GM19452 (cell line): ENCODE results near the gene NTN4.
"Not testable (repeated sequence)": the region's sequence is repeated elsewhere in the genome, so short reads cannot be mapped to it uniquely, and the experiment has no call there.

ENCODE experiments used
- ATAC-seq: cut with Tn5 transposase; IDR thresholded peaks from one replicate; pipeline ENCODE4 v1.9.1; 2021; ENCODE audit not compliant: unreplicated experiment

NTN4 gene

DNA sequence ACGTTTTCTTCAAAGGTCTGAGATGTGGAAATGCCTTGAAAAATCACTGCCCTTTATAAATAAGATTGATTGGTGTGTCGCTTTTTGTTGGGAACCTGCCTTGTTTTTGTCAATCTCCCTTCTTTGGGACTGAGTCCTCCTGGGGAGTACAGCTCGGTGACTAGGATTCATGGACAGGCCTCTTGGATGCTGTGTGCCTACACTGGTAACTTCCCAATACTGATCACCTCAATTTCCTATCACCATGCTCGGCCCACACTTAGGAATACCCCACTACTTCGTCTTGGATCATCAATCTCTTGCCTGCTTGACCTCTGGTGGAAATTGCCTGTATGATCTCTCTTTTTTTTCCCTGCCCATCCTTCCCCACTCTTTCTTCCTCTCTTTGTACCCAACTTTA is 34.2 kb downstream of the NTN4 start:
- no peak for ATAC-seq

DNA sequence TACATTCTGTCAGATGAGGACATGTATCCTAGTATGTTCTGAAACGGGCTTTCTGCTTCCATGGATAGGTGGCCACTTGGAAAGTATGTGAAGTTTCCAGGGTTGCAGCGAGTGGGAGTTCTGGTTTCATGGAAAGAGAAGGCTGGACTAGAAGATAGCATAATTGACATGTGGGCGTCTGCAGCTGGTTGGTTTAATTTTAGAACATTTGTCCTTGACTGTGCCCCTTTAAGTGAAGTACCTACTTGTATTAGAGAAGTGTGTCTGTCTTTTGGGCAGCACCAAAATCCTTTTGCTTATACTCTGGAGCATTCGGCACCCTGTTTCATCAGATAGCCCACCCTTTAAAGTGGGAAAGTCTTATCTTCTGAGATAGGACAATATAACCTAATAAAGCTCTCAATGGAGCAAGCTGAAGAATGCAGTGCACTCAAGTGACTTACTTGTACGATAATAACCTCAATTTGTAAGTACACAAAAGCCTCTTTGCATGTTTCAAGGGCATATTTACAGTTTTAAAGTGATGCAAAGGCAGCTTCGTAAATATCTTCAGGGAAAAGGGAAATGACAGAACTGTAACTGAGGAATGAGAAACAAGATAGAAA is 35.2 kb downstream of the NTN4 start:
- ATAC-seq = no peak

DNA sequence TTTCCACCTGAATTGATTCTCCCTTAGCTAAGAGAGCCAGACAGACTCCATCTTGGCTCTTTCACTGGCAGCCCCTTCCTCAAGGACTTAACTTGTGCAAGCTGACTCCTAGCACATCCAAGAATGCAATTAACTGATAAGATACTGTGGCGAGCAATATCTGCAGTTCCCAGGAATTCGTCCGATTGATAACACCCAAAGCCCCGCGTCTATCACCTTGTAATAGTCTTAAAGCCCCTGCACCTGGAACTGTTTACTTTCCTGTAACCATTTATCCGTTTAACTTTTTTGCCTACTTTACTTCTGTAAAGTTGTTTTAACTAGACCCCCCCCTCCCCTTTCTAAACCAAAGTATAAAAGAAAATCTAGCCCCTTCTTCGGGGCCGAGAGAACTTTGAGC is 44.5 kb downstream of the NTN4 start:
- ATAC-seq = not testable (repeated sequence)

DNA sequence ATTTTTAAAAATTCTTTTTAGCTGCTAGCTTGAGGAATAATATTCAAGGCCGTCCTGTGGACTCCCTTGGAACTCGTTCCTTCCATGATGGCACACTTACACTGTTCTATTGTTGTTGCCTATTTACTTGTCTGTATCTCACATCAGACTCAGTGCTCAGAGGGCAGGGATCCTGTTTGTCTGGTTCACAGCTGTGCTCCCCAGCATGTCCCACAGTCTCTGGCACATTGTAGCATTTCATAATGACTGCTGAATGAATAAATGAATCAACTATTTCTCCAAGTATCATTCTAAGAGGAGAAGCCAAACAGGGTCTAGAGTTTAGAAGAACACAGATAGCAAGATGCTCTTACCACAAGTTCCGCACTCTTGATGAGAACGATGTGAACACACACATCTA is 48.0 kb downstream of the NTN4 start:
- ATAC-seq = no peak

DNA sequence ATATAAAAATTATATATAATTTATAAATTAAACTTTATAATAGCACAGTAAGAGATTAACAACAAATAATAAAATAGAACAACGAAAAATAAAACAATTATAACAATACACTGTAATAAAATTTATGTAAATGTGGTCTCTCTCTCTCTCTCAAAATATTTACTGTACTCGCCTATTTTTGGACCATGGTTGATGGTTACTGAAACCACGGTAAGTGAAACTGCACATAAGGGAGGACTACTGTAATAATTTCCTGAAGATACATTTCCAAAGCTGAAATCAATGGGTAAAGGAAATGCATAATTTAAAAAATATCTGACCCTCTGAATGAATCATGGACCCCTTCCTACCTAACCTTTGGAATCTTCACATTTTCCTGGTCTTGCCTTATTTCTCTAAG is 48.9 kb downstream of the NTN4 start:
- no peak for ATAC-seq

DNA sequence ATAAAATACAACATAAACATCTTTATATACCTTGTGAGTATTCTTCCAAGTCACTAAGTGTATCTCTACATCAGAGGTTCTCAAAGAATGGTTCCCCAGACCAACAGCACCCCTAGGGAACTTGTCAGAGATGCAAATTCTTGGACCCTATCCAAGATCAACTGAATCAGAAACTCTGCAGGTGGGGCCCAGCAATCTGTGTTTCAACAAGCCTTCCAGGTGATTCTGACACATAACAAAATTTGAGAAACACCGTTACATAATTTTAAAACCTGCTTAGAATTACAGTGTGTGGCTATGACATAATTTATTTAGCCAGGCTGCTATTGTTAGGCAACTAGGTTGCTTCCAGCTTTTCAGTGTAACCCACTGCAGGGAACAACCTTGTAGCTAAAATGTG is 49.8 kb downstream of the NTN4 start:
- no peak for ATAC-seq

DNA sequence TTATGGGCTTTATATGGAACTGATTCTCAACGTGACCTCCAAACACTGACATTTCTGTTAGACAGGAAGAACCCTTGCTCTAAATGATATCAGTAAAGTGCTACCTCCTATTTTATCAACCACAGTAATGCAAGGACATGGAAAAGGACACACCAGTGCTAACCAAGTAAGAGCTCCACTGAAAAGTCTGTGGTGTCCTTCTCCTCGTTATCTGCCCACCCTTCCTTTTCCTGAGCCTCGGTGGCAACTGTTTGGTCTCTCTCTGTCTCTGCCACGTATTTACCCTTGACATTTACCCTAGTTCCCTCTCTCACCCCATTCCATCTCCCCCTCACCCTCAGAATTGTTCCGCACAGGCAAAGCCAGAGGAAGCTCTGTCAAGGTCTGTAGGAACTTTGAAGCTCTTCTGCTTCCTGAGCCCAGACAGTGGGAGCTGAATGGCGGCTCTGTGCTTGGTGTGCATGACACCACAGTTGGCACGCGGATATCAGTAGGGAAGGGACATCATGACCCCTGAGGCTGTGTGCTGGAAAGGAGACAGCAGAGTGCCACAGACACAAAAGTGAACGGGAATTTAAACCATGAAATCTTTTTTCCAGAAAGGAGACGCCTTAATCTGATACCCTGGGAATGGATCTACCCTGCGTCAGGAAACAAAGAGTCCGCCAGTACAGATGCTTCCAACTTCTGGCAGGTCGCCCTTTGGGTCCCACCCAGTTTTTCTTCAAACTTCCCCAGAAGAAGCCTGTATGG is 50.8 kb downstream of the NTN4 start:
- ATAC-seq = no peak

DNA sequence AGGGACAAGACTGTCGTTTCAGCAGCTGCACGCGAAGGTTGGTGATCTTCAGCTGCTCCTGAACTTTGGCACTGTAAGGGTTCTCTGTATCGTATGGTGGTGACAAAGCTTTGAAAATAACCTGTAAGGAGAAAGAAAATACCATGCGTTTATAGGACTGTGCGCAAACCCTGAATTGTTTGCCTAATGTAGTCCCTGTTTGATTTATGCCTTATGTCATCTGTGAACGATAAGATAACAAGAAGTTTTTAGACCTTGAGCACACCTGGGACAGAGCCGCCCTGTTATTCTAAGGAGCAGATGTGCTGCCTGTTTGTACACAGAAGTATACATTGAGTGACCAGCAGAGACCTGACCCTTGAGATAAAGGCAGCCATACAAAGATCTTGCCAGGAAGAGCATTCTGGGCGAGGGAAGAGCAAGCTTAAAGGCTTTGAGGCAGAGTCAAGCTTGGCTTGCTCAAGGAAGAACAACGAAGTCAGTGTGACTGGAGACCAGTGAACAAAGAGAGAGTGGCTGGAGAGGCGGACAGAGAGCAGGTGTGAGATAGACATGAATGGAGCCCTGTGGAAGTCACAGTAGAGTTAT is 52.4 kb downstream of the NTN4 start:
- no peak for ATAC-seq

DNA sequence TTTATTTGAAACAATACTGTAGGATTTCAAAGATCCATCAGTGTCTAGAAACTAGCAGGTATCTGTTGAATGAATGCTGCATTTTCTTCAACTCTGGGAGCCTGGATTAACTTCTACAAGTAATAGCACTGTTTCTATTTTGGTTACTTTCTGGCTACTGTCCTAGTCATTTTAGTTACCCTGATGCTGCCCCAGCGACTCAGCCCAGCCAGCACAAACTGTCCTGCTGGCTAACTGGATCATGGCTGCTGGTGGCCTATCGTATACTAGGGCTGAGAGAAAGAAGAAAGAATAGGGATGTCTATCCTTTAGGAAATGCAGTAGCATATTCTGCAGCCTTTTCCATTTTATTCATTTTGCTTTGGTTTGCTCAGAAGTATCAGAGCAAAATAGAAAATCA is 53.9 kb downstream of the NTN4 start:
- no peak for ATAC-seq

DNA sequence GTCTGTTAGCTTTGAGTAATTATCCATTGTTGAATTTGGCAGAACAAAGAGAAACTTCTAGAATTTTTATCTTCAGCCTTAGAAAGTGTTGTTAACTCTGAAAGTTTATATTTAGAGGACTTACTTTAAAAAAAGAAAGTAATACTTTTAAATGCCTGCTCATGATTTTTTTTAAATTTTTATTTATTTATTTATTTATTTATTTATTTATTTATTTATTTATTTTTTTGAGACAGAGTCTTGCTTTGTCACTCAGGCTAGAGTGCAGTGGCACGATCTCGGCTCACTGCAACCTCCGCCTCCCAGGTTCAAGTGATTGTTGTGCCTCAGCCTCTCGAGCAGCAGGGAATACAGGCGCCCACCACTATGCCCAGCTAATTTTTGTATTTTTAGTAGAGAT is 54.8 kb downstream of the NTN4 start:
- ATAC-seq = not testable (repeated sequence)

DNA sequence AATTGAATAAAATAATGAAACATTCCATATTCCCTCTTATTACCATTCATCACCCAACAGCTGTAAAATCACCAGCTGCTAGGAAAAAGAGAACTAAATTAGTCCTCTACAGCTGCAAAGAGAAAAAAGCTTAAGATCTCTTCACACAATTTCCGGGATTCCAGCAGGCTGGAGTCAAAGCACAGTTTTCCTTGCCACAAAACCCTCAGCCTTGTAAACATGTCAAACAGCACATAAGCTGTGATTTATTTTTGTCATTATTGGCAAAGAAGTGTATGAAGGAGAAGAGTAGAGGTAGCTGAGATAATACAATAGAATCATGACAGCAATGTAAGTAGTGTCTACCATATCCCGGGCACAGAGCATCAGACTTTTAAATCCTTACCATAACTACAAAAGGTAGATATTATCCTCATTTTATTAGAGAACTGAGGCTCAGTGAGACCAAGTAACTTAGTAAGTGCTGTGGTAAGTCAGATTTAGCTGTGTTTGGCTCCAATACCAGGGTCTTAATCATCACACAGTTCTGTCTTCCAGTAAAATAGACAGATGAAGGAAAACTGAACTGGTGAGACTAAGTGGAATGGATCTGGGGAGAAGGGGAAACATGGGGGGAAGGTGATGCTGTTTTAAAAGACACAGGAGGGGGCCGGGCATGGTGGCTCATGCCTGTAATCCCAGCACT is 57.3 kb downstream of the NTN4 start:
- no peak for ATAC-seq

DNA sequence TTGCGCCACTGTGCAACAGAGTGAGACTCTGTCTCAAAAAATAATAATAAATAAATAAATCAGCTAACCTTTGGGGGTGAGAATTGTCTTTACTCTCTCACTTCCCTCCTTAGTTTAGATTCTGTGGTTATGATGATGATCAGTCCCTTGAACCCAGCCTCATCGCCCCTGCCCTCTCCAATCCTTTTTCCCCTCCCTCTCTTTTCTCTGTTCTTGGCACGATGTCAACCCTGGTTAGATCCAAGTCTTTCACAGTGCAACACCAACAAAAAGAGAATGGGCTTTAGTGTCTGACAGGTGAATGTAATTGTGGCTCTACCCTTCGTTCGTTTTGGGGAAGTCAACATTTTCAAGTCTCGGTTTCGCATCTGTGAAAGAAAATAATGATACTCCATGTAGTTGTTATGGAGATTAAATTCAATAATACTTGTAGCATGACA is 59.0 kb downstream of the NTN4 start:
- no peak for ATAC-seq

DNA sequence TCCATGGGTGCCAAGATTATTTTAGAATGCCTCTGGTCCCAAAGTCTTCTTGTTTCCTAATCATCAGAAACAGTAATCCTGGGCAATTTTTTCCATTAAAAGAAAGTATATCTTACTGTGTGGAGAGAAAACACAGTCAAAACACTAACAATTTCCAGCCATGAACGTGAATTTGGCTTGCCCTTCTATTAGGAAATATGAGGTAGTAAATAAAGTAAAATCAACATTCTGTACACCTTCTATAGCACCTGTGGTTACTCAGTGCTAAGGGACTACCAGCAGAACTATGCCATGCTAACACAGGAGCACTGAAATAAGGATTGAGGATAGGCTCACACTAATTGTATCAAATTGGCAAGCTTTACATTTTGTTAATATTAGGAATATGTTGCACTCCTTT is 60.1 kb downstream of the NTN4 start:
- no peak for ATAC-seq

DNA sequence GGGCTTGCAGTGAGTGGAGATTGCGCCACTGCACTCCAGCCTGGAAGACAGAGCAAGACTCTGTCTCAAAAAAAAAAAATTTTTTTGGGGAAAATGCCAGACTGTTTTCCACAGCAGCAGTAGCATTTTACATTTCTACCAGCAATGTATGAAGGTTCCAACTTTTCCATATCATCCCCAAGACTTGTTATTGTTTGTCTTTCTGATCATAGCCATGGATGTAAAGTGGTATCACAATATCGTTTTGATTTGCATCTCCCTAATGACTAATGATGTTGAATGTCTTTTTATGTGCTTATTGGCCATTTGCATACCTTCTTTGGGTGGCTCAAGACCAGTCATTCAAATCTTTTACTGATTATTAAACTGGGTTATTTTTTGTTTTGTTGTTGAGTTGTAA is 63.7 kb downstream of the NTN4 start:
- no peak for ATAC-seq

DNA sequence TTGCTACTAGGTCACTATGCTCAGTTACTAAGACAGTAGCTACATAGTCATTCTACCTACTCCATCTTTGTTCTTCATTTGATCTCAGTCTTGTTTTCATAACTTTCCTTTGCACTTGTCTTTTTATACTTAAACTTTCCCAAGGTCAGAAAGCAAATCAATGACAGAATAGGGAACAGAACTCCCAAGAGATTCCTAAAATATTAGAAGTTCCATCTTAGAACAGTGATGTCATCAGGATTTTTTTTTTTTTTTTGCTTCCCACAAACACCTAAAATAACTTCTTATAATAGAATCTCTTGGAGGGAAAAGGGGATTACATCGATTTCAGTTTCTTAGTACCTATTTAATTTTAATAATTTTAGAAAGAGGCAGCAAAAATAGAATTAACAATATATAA is 65.8 kb downstream of the NTN4 start:
- no peak for ATAC-seq

DNA sequence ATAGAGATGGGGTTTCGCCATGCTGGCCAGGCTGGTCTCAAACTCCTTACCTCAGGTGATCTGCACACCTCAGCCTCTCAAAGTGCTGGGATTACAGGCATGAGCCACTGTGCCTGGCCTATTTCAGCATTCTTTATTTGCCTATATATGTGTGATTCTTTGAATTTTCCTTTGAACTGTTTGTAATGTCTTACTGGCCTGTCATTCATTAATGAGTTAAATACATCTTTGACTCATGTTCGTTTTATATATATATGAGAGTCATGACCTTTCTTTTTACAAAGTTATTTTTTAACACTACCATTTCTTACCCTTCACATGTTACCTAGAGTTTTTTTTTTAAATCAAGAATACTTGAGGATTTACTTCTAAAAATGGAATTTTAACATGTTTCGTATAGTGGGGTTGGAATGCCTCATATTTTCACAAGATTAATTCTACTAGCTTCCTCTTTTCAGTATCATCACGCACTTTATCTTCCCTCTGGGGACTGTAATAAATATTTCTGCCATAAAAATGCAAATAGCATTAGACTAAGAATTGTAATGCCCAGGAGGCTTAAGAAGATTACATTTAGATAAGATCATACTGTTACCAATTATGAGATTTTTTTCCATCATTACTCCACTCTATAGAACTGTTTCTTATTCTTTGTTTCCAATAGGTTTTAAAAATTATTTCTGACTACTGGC is 66.7 kb downstream of the NTN4 start:
- ATAC-seq = peak; percentile 61

DNA sequence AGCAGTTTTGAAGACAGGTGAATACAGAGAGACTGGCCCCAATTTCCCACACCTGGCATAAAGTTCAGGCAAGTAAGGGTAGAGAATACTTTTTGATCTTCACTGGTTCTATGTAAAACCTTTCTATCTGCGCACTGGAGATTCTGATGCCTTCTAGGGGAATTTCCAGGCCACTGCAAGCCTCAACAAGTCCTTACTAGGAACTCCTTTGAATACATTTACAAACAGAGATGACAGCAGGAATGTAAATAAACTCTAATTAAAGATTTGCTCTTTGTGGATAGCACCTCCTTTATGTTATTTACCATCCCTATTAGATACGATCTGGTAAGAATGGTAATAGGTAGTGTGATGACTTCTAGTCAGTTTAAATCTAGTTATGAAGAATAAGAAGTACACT is 69.2 kb downstream of the NTN4 start:
- no peak for ATAC-seq

DNA sequence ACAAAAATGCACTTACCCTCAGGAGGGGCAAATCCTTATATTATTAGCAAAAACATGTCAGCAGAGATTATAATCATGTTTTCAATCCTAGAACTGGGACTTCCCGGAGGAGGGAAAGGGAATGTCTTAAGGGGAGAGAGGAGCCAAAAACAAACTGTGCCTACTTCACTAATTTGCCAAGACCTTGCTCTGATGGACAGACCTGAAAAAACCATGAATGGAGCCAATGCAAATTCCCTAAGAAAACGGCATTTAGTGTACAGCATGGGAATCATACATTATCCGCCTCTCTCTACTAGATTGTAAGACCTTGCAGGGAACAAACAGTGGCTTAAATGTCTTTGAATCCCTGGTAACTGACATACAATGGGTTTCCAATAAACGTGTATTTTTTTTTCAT is 70.4 kb downstream of the NTN4 start:
- no peak for ATAC-seq

DNA sequence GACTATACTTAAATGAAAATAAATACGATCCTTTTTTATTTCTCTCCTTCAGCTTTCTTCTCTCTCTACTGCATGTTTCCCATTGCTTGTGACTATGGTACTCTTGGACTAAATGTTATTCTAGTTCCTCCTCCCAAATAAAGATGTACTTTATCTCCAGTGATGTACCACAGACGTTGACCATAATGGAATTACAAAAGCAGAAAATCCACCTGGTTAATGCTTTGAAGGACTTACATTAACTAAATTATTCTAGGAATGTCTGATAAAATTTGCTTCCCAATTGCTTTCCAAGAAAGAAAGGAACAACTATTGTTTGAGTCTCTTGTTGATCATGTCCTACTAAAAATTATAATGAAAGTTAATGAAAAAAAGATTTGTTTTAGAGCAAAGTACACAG is 71.8 kb downstream of the NTN4 start:
- ATAC-seq = no peak

DNA sequence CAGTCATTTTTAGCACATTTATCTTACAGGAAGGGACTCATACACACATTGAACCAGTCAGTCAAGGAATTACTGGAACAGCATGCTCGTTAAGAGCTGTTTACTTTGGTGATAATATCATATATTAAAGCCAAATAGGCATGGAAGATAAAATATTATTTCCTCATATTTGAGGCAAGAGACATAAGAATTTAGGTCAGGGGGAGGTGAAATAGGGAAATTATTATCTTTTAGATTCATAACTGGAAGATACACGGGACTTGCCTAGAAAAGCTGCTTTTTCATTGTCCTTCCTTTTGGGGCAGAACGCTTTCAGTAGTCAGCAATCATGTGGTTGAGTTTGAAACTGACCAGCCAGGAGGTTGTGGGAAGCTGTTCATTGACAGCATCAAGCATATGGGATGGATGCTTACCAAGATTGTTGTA is 72.5 kb downstream of the NTN4 start:
- no peak for ATAC-seq

DNA sequence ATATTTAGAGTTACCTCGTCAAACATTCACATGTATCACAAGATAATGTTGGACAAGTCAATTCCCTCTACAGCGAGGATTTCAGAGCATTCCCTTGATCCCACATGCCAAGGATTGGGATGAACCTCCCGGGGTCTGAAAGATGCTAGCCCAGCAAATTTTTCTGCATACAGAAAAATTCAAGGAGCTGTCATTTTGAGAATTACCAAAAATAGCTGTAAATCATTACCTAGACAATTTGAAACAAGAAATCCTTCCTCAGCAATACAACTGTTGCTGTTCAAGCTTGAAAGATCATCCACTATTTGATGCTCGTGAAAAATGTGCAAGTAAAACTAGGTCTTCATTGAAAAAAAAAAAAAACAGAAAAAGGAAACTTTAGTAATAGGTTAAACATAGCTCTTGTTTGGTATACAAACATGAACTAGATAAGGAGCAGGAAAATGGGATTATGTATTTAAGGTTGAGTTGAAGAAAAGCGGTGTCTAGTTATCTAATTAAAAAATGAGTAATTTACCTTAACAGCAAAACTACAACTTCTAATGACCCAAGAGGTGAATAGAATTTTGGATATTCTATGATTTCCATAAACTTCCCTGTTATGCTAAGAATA is 73.1 kb downstream of the NTN4 start:
- no peak for ATAC-seq
